Measurements from ENCODE around the gene OR8K5.
"Not testable (repeated sequence)": the region's sequence is repeated elsewhere in the genome, so short reads cannot be mapped to it uniquely, and the experiment has no call there.

OR8K5 gene, protein sequence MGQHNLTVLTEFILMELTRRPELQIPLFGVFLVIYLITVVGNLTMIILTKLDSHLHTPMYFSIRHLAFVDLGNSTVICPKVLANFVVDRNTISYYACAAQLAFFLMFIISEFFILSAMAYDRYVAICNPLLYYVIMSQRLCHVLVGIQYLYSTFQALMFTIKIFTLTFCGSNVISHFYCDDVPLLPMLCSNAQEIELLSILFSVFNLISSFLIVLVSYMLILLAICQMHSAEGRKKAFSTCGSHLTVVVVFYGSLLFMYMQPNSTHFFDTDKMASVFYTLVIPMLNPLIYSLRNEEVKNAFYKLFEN

DNA sequence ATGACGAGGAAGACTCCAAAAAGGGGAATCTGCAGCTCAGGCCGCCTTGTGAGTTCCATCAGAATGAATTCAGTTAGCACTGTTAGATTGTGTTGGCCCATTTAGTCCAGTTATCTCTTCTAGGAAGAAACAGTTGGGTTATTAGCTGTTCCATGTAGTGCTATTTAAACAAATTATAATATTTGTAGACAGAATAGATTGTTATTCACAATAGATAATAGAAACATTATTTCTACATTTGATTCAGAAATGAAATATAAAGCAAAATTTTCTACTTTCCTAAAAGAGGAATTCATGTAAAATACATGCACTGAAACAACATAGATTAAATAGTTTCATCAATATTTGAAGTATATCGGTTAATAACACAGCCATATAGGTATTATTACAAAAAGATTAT lies at the start of gene OR8K5:
TSS of gene OR8K5 (minus strand) at position 101 of the 400 bp plus-strand sequence. CDS start at position 101, 0 bp downstream.
- no peak for DNase-seq (ENCODE audit: low read depth, low spot score)

DNA sequence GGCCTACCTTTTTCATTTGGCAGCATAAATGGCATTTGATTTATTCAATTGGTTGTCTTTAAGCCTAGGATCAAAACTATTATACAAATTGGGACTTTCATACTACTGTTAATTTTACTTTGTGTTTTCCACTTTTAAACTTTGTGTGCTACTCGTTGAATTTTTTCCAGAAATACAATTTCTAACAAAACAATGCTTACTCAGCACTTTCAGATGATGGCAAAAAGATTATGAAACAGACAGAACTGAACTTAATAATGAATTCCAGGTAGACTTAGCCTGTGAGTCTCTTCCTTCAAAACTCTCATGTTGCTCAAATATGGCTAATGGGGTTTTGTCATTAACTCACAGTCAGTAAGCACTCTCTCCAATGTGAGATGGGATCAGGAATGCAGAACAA lies 47.7 kb upstream of the OR8K5 start:
- DNase-seq (ENCODE audit: low read depth, low spot score): no peak

DNA sequence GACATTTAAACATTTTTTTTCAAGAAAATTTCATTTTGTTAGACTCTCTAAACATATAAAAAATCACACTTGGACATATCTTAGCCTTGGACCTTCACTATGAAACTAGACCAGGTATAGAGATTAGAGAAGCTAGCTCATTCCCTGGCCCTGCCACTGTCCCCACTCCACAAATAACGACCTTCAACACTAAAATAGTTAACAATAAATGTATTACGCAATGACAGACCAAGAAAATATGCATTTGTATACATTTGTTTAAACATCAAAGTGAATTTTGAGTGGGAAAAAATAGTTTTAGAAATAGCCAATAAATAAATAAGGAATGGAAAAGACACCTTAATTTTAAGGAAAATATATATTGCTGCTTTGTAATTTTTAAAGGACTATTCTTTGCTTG lies 37.2 kb upstream of the OR8K5 start:
- no peak for DNase-seq (ENCODE audit: low read depth, low spot score)

DNA sequence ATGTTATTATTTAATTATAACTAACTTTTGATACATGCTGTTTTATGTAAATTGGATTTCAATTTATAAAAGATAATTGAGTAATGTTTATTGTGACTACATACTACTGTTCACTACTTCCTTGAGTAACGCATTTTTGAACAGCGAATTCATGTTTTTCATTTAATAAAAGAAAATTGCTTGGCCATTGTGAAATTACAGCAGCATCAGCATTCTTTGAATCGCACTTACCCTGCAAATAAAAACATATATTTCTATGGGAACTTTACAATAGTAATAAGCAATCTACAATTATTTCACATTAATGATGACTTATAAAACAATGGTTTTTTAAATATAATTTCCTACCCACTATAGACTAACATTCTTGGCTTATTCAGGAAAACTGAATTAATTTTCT lies 36.6 kb upstream of the OR8K5 start:
- DNase-seq (ENCODE audit: low read depth, low spot score): no peak

DNA sequence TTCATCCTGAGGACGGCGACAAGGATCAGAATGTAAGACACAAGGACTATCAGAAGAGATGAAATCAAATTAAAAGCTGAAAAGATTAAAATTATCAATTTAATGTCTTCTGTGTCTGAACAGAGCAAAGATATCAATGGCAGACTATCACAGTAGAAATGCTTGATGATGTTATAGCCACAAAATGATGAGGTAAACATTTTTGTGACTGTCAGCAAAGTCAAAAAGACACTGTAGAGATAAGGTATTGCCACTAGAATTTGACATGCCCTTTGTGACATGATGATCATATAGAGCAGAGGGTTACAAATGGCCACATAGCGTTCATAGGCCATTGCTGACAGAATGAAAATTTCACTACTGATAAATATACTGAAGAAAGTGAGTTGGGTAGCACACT lies 28.5 kb upstream of the OR8K5 start:
- DNase-seq (ENCODE audit: low read depth, low spot score): no peak

DNA sequence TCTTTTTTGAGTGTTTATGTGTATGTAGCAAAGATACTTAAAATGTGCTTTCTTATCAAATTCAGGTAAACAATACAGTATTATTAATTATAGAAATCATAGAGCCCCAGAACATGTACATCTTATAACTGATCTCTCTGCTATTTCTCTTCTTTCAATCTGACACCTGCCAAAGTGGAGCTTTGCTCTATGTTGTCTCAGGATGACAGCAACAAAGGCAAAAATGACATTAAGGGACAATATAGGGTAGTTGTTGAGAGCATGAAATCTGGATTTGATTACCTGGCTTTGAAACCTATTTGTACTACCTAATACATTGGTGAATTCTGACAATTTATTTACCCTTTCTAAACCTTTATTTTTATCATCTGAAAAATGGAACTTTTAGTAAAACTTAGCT lies 23.3 kb upstream of the OR8K5 start:
- no peak for DNase-seq (ENCODE audit: low read depth, low spot score)

DNA sequence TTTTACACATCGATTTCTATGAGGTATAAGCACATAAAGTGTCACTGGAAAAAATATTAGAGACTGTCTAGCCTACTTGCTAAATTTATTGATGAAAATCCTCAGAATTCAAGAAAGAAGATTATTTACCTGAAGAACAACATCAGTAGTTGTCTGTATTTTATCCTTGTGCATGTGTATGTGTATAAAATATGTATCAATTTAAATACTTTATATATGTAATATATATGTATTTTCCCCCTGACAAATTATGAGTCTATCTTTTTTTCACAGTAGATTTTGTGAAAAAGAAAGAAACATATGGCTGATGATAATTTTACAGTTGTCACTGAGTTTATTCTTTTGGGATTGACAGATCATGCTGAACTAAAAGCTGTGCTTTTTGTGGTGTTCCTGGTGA lies 16.2 kb upstream of the OR8K5 start, which contains the start of gene OR5J2:
TSS of gene OR5J2 (plus strand) at position 301 of the 400 bp plus-strand sequence. CDS start at position 301, 0 bp downstream.
- DNase-seq (ENCODE audit: low read depth, low spot score): no peak

DNA sequence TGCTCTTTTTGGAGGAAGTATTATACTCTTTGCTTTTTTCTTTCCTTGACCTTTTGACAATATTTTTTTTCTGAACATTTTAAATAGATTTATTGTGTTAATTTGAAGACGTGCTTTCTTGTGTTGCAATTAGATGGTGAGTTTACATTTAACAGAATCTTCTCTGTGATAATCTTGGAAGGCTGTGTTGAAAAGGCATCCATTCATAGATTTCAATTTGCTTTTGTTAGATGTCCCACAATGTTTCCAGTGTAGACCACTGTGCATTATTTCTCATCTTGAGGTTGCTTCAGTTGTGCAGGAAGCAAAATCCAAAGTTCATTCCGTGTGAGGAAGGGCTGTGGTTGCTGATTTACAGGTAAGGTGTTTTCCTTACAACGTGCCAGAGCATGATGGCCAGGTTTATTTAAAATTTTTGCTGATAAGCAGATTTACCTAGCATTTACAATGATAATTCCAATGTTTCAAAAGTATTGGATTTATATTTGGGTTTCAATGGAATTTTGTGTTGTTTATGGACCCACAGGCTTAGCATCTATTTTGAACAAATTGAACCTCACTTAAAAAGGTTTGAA lies 12.2 kb upstream of the OR8K5 start:
- DNase-seq (ENCODE audit: low read depth, low spot score): no peak

DNA sequence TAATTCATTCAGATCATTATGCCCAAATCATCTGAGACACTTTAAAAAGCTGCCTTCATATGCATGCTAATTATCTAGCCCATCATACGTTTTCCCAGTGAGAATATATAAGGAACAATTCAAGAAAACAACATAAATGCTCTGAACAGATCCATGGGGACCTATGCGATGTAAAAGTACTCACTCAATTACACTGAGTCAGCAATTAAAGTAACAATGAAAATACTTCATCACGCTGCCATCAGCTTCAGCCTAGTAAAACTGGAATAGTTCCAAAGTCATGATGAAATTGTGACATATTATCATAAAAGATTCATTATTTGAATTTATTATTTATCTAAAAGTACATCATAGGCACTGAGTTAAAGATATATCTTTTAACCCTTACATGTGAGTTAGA lies 3.7 kb upstream of the OR8K5 start:
- DNase-seq (ENCODE audit: low read depth, low spot score): no peak

DNA sequence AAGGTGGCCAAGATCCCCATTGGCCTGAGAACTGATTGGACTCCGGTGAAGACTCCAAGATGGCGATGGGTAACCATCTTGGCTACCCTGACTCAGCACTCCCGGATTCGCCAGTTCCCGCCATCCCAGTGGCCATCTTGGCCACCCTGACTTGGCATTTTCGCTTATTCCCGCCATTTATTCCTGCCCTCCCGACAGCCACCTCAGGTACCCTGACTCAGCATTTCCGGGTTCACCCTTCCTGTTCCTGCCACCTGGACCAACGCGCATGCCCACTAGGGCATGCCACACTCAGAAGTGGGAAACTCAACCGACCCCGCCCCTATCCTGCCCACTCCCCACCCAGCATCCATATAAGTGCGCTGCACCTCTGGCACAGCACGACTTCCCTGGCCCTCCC lies 7.8 kb downstream of the OR8K5 start:
- DNase-seq (ENCODE audit: low read depth, low spot score): no peak

DNA sequence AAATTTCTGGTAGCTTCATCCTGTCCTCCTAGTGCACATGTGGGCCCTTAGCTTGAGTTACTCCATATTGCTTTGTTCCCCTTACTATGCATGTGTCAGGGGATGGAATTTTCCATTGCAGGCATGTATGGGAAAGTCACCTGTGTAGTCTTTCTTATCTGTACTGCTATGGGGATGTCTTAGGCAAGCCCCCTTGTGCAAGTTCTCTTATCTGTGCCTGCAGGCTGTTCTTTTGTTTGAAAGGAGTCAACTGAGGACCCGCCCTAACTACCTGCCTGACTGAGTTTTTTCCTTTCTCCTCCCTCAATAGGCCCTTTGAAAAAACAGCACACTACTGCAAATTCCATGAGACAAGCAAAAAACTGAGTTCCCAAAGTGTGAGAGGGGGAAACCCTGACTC lies 8.7 kb downstream of the OR8K5 start:
- no peak for DNase-seq (ENCODE audit: low read depth, low spot score)

DNA sequence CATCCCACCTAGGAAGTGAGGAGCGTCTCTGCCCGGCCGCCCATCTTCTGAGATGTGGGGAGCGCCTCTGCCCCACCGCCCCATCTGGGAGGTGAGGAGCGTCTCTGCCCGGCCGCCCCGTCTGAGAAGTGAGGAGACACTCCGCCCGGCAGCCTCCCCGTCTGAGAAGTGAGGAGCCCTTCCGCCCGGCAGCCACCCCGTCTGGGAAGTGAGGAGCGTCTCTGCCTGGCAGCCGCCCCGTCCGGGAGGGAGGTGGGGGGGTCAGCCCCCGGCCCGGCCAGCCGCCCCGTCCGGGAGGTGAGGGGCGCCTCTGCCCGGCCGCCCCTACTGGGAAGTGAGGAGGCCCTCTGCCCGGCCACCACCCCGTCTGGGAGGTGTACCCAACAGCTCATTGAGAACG lies 16.4 kb downstream of the OR8K5 start:
- DNase-seq (ENCODE audit: low read depth, low spot score): not testable (repeated sequence)

DNA sequence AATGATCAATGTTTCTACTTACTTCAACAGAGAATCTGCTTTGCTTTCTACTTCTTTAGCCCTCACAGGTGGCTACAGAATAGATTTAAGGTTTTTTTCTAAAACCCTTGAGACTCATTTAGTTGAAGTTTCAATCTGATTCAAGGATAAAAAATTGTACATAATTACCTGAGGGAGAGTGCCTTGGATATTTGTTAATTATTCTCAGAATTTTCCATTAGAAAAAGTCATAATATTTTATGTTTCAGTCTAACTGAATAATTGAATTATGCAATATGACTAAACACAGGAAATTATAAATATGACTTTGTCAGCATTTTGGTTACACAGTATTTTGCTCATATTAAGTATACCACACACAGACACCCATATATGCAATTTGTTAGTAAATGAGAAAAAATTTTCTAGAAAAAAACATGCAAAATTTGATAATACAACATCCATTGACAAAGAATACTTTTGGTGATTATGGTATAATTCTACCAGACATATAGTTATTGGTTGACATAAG lies 19.9 kb downstream of the OR8K5 start, which contains the start of gene OR8J3:
TSS of gene OR8J3 (minus strand) at position 51 of the 511 bp plus-strand sequence. CDS start 2,483 bp downstream, outside the sequence.
- no peak for DNase-seq (ENCODE audit: low read depth, low spot score)

DNA sequence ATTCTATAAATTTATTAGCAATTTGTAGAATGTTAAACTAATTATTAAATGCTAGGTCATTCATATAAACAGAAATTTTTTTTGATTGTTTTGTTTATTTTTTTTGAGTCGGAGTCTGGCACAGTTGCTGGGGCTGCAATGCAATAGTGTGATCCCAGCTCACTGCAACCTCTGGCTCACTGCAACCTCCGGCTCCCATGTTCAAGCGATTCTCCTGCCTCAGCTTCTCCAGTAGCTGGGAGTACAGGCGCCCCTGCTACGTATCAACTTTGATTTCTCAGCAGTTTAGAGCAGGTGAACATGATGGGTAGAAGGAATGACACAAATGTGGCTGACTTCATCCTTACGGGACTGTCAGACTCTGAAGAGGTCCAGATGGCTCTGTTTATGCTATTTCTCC lies 38.0 kb downstream of the OR8K5 start, which contains the start of gene OR8H3:
TSS of gene OR8H3 (plus strand) at position 301 of the 400 bp plus-strand sequence. CDS start at position 301, 0 bp downstream.
- no peak for DNase-seq (ENCODE audit: low read depth, low spot score)

Data from iPS DF 19.7 (cell line).